Neural cell (in vitro differentiated cells): ENCODE data around the gene PDE4D. TPM values are rescaled to one million over a fixed set of nuclear protein-coding genes. Genes with fewer than 3 reads are reported as not detected.

Source experiments
- H2AFZ ChIP-seq: fragments of 200-600, 300-800 bp; sonication (generic), shearing (Covaris generic); 2 replicates; pipeline ENCODE4 v1.6.0; 2014; ENCODE audit warnings: low read depth, mild to moderate bottlenecking, antibody characterized with exemption, low read length, moderate library complexity
- H3F3A ChIP-seq: fragments of 200-600 bp; shearing (Covaris generic); 2 replicates; pipeline ENCODE4 v1.6.1; 2016; ENCODE audit warnings: mild to moderate bottlenecking, moderate library complexity, mixed read lengths, antibody characterized with exemption, low read length; ENCODE audit not compliant: insufficient read depth, poor library complexity, severe bottlenecking
- H3K27ac ChIP-seq: fragments of 200-600, 300-800 bp; sonication (generic), shearing (Covaris generic); 2 replicates; pipeline ENCODE4 v1.5.1; 2014; ENCODE audit warnings: mild to moderate bottlenecking, low read length, moderate library complexity
- H3K27me3 ChIP-seq: fragments of 300-800, 200-600 bp; sonication (generic), shearing (Covaris generic); 2 replicates; pipeline ENCODE4 v1.6.0; 2014; ENCODE audit warnings: mild to moderate bottlenecking, low read depth, low read length, moderate library complexity; ENCODE audit not compliant: insufficient read depth
- H3K36me3 ChIP-seq: fragments of 300-800, 200-600 bp; sonication (generic), shearing (Covaris generic); 2 replicates; pipeline ENCODE4 v1.5.1; 2014; ENCODE audit warnings: mild to moderate bottlenecking, antibody characterized with exemption, low read length, moderate library complexity; ENCODE audit not compliant: insufficient read depth
- H3K4me2 ChIP-seq: fragments of 300-800, 200-600 bp; sonication (generic), shearing (Covaris generic); 2 replicates; pipeline ENCODE4 v1.6.0; 2014; ENCODE audit warnings: mild to moderate bottlenecking, low read length
- H3K4me3 ChIP-seq: fragments of 300-800, 200-600 bp; sonication (generic), shearing (Covaris generic); 2 replicates; pipeline ENCODE4 v1.5.1; 2014; ENCODE audit warnings: mild to moderate bottlenecking, low read length, moderate library complexity
- H3K79me2 ChIP-seq: fragments of 200-600 bp; shearing (Covaris generic); replicated peaks from 2 replicates; pipeline ENCODE4 v1.6.0; 2014; ENCODE audit warnings: mild to moderate bottlenecking, low read length, moderate library complexity; ENCODE audit not compliant: insufficient read depth
- H3K9ac ChIP-seq: fragments of 300-800, 200-600 bp; sonication (generic), shearing (Covaris generic); 2 replicates; pipeline ENCODE4 v1.6.1; 2016; ENCODE audit warnings: mild to moderate bottlenecking, low read length, mixed read lengths
- H3K9me2 ChIP-seq: fragments of 200-600 bp; shearing (Covaris generic); 2 replicates; pipeline ENCODE4 v1.6.1; 2016; ENCODE audit warnings: mild to moderate bottlenecking, low read length, mixed read lengths; ENCODE audit not compliant: insufficient read depth
- H3K9me3 ChIP-seq: fragments of 200-600, 300-800 bp; sonication (generic), shearing (Covaris generic); 2 replicates; pipeline ENCODE4 v1.6.1; 2016; ENCODE audit warnings: mild to moderate bottlenecking, mixed run types, low read length, moderate library complexity, mixed read lengths
- H4K20me1 ChIP-seq: fragments of 200-600 bp; shearing (Covaris generic); 2 replicates; pipeline ENCODE4 v1.6.1; 2016; ENCODE audit warnings: mild to moderate bottlenecking, mixed run types; ENCODE audit not compliant: insufficient read depth
- EP300 ChIP-seq: fragments of 450-650 bp; conservative IDR thresholded peaks from 2 replicates; pipeline ENCODE4 v1.6.1; 2014; ENCODE audit warnings: antibody characterized with exemption, mild to moderate bottlenecking, moderate library complexity; ENCODE audit not compliant: poor library complexity, severe bottlenecking
- EZH2 ChIP-seq: fragments of 200-600, 300-800 bp; shearing (Covaris generic), sonication (generic); IDR thresholded peaks from 2 replicates; pipeline ENCODE4 v1.6.1; 2014; ENCODE audit warnings: antibody characterized with exemption, low read length, borderline replicate concordance, mild to moderate bottlenecking; ENCODE audit not compliant: insufficient read depth, poor library complexity, severe bottlenecking
- MXI1 ChIP-seq: fragments of 450-650 bp; conservative IDR thresholded peaks from 2 replicates; pipeline ENCODE4 v1.6.1; 2014; ENCODE audit warnings: antibody characterized with exemption, mild to moderate bottlenecking; ENCODE audit not compliant: poor library complexity, severe bottlenecking
- POLR2AphosphoS5 ChIP-seq: IDR thresholded peaks from 2 replicates; pipeline ENCODE4 v1.6.1; 2012
- RAD21 ChIP-seq: fragments of 450-650 bp; conservative IDR thresholded peaks from 2 replicates; pipeline ENCODE4 v1.6.1; 2014; ENCODE audit warnings: antibody characterized with exemption, mild to moderate bottlenecking, moderate library complexity
- SMC3 ChIP-seq: fragments of 450-650 bp; conservative IDR thresholded peaks from 2 replicates; pipeline ENCODE4 v1.6.1; 2014; ENCODE audit warnings: antibody characterized with exemption, mild to moderate bottlenecking, moderate library complexity; ENCODE audit not compliant: poor library complexity
- TAF1 ChIP-seq: IDR thresholded peaks from 2 replicates; pipeline ENCODE4 v1.6.1; 2012; ENCODE audit warnings: low read depth
- polyA plus RNA-seq: library from polyadenylated mRNA; depleted of rRNA; stranded (reverse); fragments of >200 nt; gene quantifications from 2 replicates; pipeline ENCODE4 v1.2.3, GENCODE V29; 2014
- TF ChIP-seq, protein P1 (sequence below): IDR thresholded peaks from 2 replicates; pipeline ENCODE4 v1.6.1; 2012; ENCODE audit warnings: borderline replicate concordance
- TF ChIP-seq, protein P2 (sequence below): fragments of 450-650 bp; IDR thresholded peaks from 2 replicates; pipeline ENCODE4 v1.5.1; 2014; ENCODE audit warnings: antibody characterized with exemption, mild to moderate bottlenecking, moderate library complexity; ENCODE audit not compliant: poor library complexity, severe bottlenecking

Gene PDE4D
- polyA plus RNA-seq, 1 donor from 2014 or later, result 42.8 TPM

DNA sequence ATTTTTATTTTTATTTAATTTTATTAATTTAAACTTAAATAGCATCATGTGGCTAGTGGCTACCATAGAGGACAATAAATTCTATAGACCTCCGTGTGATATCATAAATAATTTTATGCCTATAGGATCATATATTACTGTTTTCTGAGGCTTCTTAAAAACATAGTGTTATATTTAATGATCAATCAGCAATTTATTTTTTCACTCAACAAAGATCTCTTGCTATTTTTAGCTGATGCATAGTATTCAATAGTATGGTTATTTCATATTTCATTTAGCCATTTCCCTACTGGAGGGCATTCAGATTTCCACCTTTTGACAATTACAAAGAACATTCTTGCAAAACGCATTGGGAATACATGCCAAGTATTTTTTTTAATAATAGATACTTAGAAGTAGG is 114.1 kb downstream of the PDE4D start:
- H3F3A ChIP-seq, result no peaks in the 10 kb centered on the region
- H3K9me2 ChIP-seq, result no peaks in the 10 kb centered on the region
- H3K27me3 ChIP-seq, result no peaks in the 10 kb centered on the region

DNA sequence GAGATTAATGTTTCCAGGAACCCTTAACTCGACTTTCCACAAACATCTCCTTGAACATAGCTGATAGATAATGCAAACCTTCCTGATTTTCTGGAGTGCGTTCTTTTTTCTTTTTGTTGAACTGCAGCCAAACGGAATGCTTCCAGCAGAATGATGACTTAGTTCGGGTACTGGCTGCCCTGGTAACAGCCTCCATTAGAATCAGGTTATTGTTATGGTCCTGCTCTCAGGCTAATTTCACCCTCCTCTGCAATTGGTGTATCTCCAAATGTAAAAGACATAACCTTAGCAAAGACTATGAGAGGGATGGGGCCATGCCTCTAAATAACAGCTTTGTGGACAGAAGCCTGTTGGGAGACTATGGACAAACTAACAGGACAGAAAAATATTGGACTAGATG is 116.5 kb downstream of the PDE4D start:
- Histone ChIP-seq H3K9ac (no peak overlapping the region), H2AFZ (no peak overlapping the region), H3K9me3 (no peaks in the 10 kb centered on the region), H4K20me1 (no peaks in the 10 kb centered on the region), H3F3A (no peaks in the 10 kb centered on the region), H3K4me3 (no peak overlapping the region), H3K36me3 (no peaks in the 10 kb centered on the region), H3K9me2 (no peaks in the 10 kb centered on the region), H3K27ac (no peak overlapping the region), H3K27me3 (no peaks in the 10 kb centered on the region), H3K79me2 (no peaks in the 10 kb centered on the region), H3K4me2 (no peak overlapping the region)
- TF ChIP-seq EP300 (no peak), RAD21 (no peak), TAF1 (no peak), POLR2AphosphoS5 (no peak), EZH2 (no peak), SMC3 (no peak)
- TF ChIP-seq, protein P1, sequence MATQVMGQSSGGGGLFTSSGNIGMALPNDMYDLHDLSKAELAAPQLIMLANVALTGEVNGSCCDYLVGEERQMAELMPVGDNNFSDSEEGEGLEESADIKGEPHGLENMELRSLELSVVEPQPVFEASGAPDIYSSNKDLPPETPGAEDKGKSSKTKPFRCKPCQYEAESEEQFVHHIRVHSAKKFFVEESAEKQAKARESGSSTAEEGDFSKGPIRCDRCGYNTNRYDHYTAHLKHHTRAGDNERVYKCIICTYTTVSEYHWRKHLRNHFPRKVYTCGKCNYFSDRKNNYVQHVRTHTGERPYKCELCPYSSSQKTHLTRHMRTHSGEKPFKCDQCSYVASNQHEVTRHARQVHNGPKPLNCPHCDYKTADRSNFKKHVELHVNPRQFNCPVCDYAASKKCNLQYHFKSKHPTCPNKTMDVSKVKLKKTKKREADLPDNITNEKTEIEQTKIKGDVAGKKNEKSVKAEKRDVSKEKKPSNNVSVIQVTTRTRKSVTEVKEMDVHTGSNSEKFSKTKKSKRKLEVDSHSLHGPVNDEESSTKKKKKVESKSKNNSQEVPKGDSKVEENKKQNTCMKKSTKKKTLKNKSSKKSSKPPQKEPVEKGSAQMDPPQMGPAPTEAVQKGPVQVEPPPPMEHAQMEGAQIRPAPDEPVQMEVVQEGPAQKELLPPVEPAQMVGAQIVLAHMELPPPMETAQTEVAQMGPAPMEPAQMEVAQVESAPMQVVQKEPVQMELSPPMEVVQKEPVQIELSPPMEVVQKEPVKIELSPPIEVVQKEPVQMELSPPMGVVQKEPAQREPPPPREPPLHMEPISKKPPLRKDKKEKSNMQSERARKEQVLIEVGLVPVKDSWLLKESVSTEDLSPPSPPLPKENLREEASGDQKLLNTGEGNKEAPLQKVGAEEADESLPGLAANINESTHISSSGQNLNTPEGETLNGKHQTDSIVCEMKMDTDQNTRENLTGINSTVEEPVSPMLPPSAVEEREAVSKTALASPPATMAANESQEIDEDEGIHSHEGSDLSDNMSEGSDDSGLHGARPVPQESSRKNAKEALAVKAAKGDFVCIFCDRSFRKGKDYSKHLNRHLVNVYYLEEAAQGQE, result no peak
- TF ChIP-seq, protein P2, sequence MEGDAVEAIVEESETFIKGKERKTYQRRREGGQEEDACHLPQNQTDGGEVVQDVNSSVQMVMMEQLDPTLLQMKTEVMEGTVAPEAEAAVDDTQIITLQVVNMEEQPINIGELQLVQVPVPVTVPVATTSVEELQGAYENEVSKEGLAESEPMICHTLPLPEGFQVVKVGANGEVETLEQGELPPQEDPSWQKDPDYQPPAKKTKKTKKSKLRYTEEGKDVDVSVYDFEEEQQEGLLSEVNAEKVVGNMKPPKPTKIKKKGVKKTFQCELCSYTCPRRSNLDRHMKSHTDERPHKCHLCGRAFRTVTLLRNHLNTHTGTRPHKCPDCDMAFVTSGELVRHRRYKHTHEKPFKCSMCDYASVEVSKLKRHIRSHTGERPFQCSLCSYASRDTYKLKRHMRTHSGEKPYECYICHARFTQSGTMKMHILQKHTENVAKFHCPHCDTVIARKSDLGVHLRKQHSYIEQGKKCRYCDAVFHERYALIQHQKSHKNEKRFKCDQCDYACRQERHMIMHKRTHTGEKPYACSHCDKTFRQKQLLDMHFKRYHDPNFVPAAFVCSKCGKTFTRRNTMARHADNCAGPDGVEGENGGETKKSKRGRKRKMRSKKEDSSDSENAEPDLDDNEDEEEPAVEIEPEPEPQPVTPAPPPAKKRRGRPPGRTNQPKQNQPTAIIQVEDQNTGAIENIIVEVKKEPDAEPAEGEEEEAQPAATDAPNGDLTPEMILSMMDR, result no peak

More for the DNA sequence above, 114.1 kb downstream of the PDE4D start:
- Histone ChIP-seq H3K9me3 (no peaks in the 10 kb centered on the region), H4K20me1 (no peaks in the 10 kb centered on the region), H3K79me2 (no peaks in the 10 kb centered on the region), H3K36me3 (no peaks in the 10 kb centered on the region), H3K9ac (no peak overlapping the region), H3K27ac (no peak overlapping the region), H3K4me2 (no peak overlapping the region), H2AFZ (no peak overlapping the region), H3K4me3 (no peak overlapping the region)
- TF ChIP-seq RAD21, result no peak
- no peak for TF ChIP-seq EZH2
- TF ChIP-seq, protein P2, result no peak
- TF ChIP-seq MXI1, result no peak
- TF ChIP-seq TAF1, result no peak
- no peak for TF ChIP-seq EP300
- no peak for TF ChIP-seq POLR2AphosphoS5
- TF ChIP-seq, protein P1, result no peak
- no peak for TF ChIP-seq SMC3
